NCI-H1092 (cell line): ENCODE data around the gene TMED9.

Experiments used
- DNase-seq: peaks from one replicate; lab custom pipeline; 2025; lab: John Stamatoyannopoulos, UW

Gene TMED9

DNA sequence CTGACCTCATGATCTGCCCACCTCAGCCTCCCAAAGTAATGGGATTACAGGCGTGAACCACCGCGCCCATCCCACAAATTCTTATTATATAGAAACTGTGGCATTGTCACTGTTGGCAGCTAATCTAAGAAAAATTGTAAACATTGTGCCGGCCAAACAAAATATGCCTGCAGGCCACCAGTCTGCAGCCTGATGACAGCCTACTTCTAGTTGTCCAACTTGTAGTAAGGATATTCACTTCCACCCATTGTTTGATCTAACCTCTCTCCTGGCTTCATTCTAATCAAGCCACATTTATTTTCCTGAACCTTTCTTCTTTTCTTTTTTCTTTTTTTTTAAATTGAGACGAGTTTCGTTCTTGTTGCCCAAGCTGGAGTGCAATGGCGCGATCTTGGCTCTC lies 13.7 kb upstream of the TMED9 start:
- no peak for DNase-seq

GRCh38 chr5:177588413-177588909 lies 3.5 kb upstream of the TMED9 start:
- DNase-seq: peak; percentile 2

GRCh38 chr5:177590406-177590805 lies 1.6 kb upstream of the TMED9 start:
- no peak for DNase-seq

DNA sequence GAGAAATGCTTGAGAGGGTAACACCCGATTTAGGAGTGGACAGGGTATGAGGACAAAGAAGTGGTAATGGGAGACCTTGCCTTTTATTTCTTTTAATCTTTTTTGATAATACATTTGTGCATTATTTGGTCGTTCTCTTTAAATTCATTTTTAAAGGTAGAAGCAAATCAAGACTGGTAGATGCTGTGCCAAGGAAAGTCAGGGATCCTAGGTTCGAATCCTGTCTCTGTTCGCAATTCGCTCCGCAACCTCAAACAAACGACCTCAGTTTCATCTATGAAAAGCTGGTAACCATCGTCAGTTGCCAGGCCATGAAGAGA lies 353 bp upstream of the TMED9 start:
- DNase-seq: no peak

DNA sequence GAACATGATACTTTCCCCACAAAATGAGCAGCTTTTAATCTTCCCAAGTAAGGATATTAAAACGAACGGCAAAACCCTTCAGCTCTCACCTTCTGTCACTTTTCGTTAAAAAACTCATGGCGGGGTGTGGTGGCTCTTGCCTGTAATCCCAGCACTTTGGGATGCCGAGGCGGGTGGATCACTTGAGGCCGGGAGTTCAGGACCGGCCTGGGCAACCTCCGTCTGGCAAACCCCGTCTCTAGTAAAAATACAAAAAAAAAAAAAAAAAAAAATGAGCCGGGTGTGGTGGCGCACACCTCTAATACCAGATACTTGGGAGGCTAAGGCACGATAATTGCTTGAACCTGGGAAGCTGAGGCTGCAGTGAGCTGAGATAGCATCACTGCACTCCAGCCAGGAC lies 902 bp downstream of the TMED9 start:
- no peak for DNase-seq

DNA sequence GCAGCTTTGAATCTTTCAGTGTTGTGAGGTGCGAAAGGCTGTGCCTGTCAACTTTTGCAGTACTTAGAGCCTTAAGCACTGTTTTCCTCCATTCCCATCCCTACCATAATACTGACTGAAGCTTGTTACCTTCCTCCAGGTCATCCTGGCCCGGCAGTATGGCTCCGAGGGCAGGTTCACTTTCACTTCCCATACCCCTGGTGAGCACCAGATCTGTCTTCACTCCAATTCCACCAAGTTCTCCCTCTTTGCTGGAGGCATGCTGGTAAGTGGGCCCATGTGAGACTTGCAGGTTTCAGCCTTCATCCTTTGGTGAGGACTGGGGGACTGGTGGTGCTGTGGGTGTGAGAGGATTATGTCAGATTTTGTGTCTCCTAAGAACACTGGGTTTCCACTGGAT lies 1.5 kb downstream of the TMED9 start:
- no peak for DNase-seq

DNA sequence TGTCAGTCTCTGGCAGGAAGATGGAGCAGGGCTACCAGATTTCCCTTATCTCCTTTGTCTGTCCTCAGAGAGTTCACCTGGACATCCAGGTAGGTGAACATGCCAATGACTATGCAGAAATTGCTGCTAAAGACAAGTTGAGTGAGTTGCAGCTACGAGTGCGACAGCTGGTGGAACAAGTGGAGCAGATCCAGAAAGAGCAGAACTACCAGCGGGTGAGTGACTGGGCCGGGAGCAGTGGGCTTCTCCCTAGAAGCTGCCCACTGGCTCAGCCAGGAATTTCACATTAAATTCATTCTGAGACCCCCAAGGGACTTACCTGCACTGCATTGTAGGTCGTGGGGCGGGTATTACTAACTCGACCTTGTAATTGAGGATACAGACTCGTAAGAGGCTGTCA lies 2.1 kb downstream of the TMED9 start:
- DNase-seq: no peak

DNA sequence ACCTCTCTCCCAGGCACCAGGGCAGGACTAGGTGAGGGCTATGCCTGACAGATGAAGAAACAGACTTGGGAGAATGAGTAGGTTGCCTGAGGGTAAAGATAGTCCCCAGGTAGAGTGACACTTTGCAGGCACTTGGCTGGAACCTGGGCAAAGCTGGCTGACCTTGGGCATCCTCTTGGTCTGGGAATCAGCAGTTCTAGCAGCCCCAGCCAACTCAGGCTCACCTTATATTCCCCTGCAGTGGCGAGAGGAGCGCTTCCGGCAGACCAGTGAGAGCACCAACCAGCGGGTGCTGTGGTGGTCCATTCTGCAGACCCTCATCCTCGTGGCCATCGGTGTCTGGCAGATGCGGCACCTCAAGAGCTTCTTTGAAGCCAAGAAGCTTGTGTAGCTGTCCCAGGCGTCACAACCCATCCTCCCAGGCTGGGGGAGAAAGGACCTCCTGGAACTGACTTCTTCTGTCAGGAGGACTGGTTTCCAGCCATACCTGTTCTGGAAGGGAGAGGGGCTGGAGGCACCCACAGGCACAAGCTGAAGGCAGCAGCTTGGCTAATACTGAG lies 3.1 kb downstream of the TMED9 start:
- DNase-seq: no peak

DNA sequence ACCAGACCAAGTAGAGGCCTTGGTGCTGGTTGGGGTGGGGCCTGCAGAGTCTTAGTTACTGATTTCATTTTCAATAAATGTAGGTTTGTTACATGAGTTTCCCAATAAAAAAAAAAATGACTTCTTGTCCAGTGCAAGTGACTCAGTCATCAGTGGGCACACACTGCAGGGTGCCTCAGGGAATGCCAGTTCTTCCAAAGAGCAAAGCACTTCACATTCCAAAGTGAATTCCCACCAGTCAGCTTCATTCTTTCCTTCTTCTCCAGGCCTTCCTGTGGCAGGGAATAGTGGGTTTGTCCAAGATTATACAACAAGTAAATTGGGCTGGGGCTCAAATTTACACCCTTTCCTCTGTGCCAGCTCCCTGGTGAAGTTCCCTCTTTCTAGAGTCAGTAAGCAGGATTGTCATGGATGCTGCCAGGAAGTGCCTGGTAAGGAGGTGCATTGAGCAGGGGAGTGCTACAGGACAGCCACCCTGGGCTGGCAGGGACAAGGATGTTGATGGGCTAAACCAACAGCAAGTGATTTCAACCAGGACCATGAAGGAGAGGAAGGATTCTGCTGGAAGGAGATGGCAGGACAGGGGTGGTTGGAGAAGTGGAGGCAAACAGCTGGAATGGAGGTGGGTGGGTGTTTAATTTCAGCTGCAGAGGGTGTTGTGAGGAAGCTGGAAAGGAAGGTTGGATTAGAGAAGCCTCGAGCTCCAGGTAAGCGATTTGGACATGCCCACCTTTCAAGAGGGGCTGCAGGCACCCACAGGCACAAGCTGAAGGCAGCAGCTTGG lies 4.2 kb downstream of the TMED9 start:
- DNase-seq: no peak

GRCh38 chr5:177596775-177597238 lies 4.8 kb downstream of the TMED9 start:
- DNase-seq: no peak

- no peak for DNase-seq
These were observed 6.5 kb downstream of the TMED9 start for GRCh38 chr5:177598477-177598876.

- peak; percentile 43 for DNase-seq
These were observed 7.9 kb downstream of the TMED9 start, which contains the start of gene B4GALT7 for GRCh38 chr5:177599731-177600507. Gene B4GALT7 (plus strand): TSS chr5:177600132. CDS start chr5:177600211, 79 bp downstream.

- DNase-seq: peak; percentile 3
These were observed 8.6 kb downstream of the TMED9 start for GRCh38 chr5:177600508-177601018.

DNA sequence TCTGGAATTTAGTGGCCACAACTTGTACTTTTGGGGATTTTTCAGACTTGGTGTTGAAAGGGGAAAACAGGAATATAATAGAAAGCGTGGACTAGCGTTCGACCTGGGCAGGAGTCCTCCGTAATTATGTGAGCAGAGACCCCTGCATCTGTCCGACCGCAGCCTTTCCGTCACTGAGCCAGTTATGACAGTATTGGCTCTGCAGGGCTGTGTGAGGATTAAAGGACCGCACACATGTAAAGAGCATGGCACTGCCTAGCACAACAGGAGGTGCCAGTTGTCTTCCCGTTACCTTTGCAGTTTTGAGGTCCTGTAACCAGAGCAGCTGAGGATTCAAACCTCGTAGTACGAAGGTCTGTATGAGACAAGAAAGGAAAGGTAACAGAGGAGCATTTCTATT lies 9.1 kb downstream of the TMED9 start:
- no peak for DNase-seq

DNA sequence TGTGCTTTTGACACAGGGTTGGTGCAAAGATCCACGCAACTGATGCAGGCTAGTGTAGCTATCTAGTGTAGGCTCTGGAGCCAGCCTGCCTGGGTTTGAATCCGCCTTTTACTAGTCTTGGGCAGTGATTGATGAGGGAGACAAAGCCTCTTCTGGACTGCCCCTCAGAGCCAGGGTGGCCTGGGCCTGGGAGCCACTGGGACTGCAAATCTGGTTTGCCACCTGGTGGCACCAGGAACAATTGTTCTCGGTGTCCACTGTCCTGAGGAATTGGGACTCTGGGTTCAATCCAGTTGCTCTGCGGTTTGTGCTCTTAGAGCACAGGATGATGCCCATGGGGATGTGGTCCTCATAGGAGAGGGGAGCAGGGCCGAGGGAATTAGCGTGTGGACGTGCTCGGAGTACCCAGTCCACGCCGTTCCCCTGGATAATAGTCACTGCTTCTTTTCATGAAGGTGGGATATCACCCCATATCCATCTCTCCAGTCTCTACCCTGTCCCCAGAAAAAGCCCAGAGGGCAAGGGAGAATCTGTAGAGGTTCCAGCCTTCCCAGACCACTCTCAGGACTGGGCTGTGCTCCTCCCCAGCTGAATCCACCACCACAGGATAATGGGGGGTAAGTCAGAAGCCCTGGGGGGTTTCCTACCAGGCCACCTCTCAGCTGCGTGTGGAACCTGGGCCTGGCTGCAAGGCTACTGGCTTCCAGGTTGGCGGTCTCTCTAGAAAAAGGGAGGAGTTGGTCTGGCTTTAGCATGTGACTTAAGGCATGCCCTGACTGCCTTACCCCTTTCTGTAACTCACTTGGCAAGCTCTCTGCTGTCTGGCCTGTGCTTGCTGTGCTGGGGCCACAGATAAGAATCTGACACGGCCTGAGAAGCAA lies 9.8 kb downstream of the TMED9 start:
- DNase-seq: no peak

DNA sequence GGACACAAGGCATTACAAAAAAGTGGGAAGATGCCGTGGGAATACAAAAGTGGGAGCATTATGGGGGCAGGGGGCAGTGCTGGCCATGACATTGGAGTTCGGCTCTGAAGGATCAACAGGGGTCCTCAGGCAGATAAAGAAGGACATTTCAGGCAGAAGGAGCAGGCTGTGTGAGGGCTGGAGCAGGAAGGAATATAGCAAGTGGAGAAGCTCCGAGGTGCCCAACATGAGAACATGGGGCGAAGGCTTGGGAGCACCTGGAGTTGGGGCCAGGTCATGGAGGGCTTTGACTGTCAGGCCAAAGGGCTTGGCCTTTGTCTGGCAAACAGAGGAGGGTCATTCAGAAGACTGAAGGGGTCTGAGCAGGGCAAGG lies 10.4 kb downstream of the TMED9 start:
- DNase-seq: no peak

- no peak for DNase-seq
These were observed 11.6 kb downstream of the TMED9 start for GRCh38 chr5:177603631-177604030.

DNA sequence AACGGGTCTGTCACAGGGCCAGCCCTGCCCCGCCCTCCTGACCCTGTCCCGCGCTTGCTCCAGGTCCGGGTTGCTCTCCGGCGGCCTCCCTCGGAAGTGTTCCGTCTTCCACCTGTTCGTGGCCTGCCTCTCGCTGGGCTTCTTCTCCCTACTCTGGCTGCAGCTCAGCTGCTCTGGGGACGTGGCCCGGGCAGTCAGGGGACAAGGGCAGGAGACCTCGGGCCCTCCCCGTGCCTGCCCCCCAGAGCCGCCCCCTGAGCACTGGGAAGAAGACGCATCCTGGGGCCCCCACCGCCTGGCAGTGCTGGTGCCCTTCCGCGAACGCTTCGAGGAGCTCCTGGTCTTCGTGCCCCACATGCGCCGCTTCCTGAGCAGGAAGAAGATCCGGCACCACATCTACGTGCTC lies 12.1 kb downstream of the TMED9 start:
- DNase-seq: no peak

DNA sequence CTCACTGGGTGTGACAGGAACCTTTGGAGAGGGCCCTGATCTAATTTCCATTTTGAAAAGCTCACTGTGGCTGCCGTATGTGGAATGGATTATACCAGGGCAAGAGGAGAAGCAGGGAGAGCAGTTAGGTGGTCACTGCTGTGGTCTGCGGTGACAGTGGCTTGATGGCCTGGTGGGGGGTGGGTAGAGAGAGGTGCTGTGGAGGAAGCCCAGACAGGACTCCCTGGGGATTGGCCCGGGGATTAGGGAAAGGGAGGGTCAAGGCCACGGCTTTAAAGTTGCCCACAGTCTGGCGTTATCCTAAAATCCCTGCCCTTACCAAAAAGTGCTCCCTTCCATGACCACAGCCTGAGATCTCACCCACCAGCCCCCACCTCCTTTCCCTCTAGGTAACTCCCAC lies 12.7 kb downstream of the TMED9 start:
- no peak for DNase-seq

- DNase-seq: no peak
These were observed 13.1 kb downstream of the TMED9 start for GRCh38 chr5:177605078-177605477.

GRCh38 chr5:177605667-177606066 lies 13.7 kb downstream of the TMED9 start:
- DNase-seq: no peak
